GM06990 (cell line): ENCODE measurements around the gene PARD6A.
A peak's percentile ranks its signal among the peaks of the same experiment; 100 is the strongest.

Source experiments
- DNase-seq: peaks from one replicate; pipeline ENCODE4 v3.0.0-alpha.2; 2011; ENCODE audit not compliant: insufficient read length; ENCODE audit errors: extremely low read depth
- H3K27me3 ChIP-seq: replicated peaks from 2 replicates; pipeline ENCODE4 v1.6.0; 2011; ENCODE audit warnings: low read length; ENCODE audit not compliant: control insufficient read depth, insufficient read depth
- H3K36me3 ChIP-seq: 2 replicates; pipeline ENCODE4 v1.5.1; 2011; ENCODE audit warnings: low read length; ENCODE audit not compliant: control insufficient read depth, insufficient read depth
- H3K4me3 ChIP-seq: replicated peaks from 2 replicates; pipeline ENCODE4 v1.5.1; 2011; ENCODE audit warnings: low read depth, mild to moderate bottlenecking, control low read depth, low read length
- TF ChIP-seq, protein P1 (sequence below): IDR thresholded peaks from 2 replicates; pipeline ENCODE4 v1.5.1; 2011; ENCODE audit warnings: low read length, control low read depth, mild to moderate bottlenecking, inconsistent platforms; ENCODE audit not compliant: insufficient read depth, poor library complexity, severe bottlenecking

The PARD6A gene

DNA sequence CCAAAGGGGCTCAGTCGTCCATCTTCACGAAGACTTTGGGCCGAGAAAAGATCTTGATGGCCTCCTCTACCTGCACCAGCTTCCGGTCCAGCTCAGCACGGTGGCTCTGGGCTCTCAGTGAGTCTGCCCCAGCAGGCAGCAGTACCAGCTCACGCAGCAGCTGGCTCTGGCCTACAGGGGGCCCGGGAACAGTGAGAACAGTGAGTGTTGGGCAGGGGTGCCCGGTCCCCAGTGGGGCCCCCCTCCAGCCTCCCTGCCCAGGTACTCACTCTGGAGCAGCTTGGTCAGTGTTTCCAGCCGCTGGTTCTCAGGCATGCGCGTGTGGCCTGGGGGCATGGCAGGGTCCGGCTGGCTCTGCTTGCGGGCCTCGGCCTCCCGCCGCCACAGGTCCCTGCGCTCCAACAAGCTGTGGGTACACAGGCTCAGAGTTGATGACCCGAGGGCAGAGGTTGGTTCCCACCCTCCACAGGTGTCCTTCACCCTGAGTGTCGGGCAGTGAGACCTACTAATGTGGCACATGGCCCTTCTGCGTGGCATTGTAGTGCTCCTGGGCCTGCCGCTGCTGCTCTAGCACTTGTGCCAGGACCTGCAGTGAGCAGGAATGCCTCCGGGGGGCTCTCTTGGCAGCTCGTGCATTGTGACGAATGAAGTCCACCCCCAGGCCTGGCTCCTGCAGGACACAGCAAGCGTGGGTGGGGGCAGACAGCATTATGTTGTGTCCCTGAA lies 2.6 kb downstream of the PARD6A start:
- H3K27me3 ChIP-seq = no peaks in the 10 kb centered on the region
- TF ChIP-seq, protein P1, sequence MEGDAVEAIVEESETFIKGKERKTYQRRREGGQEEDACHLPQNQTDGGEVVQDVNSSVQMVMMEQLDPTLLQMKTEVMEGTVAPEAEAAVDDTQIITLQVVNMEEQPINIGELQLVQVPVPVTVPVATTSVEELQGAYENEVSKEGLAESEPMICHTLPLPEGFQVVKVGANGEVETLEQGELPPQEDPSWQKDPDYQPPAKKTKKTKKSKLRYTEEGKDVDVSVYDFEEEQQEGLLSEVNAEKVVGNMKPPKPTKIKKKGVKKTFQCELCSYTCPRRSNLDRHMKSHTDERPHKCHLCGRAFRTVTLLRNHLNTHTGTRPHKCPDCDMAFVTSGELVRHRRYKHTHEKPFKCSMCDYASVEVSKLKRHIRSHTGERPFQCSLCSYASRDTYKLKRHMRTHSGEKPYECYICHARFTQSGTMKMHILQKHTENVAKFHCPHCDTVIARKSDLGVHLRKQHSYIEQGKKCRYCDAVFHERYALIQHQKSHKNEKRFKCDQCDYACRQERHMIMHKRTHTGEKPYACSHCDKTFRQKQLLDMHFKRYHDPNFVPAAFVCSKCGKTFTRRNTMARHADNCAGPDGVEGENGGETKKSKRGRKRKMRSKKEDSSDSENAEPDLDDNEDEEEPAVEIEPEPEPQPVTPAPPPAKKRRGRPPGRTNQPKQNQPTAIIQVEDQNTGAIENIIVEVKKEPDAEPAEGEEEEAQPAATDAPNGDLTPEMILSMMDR = peak; percentile 18
- no peak overlapping the region for H3K4me3 ChIP-seq
- H3K36me3 ChIP-seq = peaks cover 1% of the 10 kb centered on the region; the same call in 1 of the 2 replicates
- no peak for DNase-seq

DNA sequence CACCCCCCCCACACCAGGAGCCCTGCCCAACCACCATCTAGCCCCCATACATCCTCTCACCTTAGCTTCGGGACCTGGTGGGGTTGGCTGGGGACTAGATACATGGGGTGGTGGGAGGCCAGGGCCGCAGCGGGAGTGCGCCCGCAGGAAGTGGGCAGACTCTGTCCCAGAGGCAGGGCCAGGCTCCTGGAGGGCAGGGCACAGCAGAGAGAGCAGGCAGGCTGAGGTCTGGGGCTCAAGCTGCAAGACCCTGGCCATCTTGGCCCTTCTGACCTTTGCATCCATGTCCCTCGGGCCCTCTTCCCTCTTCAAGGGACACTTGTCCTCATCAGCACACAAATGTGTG lies 3.1 kb downstream of the PARD6A start:
- no peaks in the 10 kb centered on the region; the same call in 1 of the 2 replicates for H3K36me3 ChIP-seq
- no peak for DNase-seq

DNA sequence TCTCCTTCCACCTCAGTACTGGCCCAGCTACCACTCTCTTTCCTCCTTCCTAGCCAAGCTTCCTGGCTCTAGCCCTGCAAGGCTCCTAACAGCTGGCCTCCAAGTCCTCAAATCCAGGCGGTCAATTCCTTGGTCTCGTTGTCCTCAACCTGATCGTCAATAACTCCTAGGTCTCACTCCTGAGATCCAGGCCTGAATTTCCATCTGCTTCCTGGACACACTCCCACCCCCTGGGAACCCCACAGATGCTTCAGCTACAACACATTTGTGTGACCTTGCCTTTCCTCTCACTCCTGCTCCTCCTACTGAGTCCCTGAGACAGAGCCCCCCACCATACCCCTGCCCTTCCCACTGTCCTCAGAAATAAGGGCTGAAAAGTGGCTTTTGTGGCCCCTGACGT lies 3.5 kb downstream of the PARD6A start:
- Histone ChIP-seq H3K27me3 (no peaks in the 10 kb centered on the region), H3K4me3 (no peak overlapping the region), H3K36me3 (no peaks in the 10 kb centered on the region)
- no peak for DNase-seq
- TF ChIP-seq, protein P1 = no peak

More for the DNA sequence above, 3.1 kb downstream of the PARD6A start:
- Histone ChIP-seq H3K4me3 (no peak overlapping the region), H3K27me3 (no peaks in the 10 kb centered on the region)
- TF ChIP-seq, protein P1 = no peak

DNA sequence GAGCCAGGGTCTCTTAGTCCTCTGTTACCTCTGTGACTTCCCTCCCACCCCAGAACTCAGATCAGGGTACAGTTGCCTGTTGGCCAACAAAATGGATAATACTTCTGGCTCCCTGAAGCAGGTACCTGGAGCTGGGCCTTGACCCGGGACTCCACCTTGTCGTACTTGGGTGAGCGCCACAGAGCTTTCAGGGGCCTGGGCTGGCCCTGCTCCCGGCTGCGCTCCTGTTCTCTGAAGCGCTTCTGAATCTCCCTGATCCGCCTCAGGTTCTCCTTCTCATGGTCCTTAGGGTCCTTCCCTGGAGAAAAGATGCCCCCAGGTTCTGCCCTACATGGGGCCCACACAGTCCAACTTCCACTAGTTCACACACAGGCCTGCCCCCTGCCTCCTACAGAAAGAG lies 4.1 kb downstream of the PARD6A start:
- H3K36me3 ChIP-seq = no peaks in the 10 kb centered on the region
- no peak overlapping the region for H3K4me3 ChIP-seq
- no peaks in the 10 kb centered on the region for H3K27me3 ChIP-seq
- DNase-seq = no peak
- TF ChIP-seq, protein P1 = no peak

DNA sequence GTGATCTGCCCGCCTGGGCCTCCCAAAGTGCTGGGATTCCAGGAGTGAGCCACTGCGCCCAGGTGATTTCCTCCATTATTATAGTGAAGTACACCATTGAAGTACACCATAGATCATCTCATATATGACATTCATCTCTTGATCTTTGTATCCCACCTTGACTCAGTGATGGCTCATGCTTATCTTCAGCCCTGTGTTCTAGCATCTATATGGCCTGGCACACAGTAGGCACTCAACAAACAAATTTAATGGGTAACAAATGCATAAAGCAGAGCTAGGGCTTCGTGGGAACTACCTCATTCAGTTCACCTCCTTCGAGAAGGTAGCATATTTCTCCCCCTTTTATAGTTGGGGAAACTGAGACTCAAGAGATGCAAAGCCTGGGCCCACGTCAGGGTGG lies 4.8 kb downstream of the PARD6A start:
- no peaks in the 10 kb centered on the region for H3K27me3 ChIP-seq
- TF ChIP-seq, protein P1 = no peak
- peak overlapping the region; percentile 84 for H3K4me3 ChIP-seq
- DNase-seq = no peak
- H3K36me3 ChIP-seq = no peaks in the 10 kb centered on the region

DNA sequence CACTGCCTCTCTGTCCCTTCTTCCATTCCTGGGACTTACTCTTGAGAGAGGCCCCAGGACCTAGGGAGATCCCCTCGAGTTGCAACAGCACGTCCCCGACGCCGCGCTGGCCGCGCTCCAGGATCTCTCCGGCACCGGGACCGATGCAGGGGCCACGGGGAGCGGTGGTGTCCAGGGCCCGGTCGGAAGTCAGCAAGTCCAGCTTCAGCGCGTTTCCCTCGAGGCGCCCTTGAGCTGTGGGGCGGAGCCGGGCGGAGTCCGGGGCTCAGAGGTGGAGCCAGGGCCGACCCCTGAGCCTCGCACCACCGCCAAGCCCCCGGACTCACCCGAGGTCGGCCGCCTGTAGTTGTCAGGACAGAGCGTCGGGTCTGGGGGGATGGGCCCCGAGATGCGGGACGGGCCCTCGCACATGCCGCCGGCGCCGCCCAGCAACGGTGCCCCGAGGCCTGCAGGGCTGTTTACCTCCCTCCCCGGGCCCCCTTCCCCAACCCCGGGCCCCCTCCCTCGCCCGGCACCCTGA lies 5.3 kb downstream of the PARD6A start:
- TF ChIP-seq, protein P1 = no peak
- no peak for DNase-seq
- peak overlapping the region; percentile 84 for H3K4me3 ChIP-seq
- no peaks in the 10 kb centered on the region for H3K36me3 ChIP-seq
- no peaks in the 10 kb centered on the region for H3K27me3 ChIP-seq
